ENCODE measurements around the gene SPAG9.

The SPAG9 gene

DNA sequence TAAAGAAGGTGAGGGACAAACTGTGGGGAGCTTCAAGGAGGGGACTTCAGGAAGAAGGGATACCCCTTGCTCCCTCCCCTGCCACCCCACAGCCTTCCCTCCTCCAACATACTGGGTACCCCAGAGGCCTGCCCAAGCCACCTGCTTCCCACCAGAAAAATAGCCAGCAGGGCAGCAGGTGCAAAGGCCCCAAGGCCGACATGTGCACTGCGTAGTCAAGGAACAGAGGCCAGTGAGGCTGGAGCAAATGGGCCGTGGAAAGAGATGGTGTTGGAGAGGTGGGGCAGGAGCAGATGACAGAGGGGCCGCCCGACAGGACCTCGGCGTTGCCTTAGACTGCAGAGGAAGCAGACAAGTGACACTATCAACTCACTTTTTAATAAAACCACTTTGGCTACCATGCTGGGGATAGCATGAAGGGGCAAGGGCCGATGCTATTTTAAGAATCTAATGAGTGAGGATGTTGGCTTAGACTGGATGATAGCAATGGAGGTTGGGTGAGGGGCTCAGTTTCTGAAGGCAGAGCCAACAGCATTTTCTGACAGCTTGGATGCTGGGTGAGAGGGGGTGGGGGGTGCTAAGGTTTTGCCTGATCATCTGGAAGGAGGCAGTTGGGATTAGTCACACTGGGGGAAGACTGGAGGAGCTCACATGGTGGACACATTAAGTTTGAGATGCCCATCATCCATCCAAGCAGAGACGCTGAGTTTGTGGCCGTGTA is 181.7 kb downstream of the SPAG9 start:
- no peak for DNase-seq (ENCODE audit: low spot score)

DNA sequence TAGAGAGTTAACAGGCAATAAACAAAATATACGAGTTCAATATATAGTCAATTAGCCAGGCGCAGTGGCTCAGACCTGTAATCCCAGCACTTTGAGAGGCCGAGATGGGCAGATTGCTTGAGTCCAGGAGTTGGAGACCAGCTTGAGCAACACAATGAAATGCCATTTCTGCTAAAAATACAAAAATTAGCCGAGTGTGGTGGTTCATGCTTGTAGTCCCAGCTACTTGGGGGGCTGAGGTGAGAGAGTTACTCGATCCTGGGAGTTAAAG is 184.7 kb downstream of the SPAG9 start:
- no peak for DNase-seq (ENCODE audit: low spot score)

GRCh38 chr17:50935221-50935995 is 185.3 kb downstream of the SPAG9 start:
- no peak for DNase-seq (ENCODE audit: low spot score)

- DNase-seq (ENCODE audit: low spot score), result no peak
Observed at GRCh38 chr17:50934672-50935220, 185.9 kb downstream of the SPAG9 start.

DNA sequence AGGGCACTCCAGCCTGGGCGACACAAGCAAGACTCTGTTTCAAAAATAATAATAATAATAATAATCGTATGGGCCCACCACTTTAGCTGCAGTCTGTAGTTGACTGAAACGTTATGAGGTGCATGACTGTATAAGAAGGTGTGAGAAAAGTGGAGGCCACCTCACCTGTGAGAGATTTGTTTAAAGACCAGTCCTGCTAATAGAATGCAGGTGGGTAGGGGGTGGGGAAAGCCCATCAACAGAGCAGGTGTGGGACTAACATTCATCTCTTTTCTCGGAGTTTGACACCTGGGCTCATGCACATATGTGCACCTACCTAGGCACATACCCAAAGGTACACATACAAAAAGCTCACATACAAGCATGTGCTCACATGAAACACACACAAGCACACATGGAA is 186.5 kb downstream of the SPAG9 start:
- no peak for DNase-seq (ENCODE audit: low spot score)

- DNase-seq (ENCODE audit: low spot score), result peak; percentile 84
Observed at GRCh38 chr17:50931144-50931908, 189.3 kb downstream of the SPAG9 start.

DNA sequence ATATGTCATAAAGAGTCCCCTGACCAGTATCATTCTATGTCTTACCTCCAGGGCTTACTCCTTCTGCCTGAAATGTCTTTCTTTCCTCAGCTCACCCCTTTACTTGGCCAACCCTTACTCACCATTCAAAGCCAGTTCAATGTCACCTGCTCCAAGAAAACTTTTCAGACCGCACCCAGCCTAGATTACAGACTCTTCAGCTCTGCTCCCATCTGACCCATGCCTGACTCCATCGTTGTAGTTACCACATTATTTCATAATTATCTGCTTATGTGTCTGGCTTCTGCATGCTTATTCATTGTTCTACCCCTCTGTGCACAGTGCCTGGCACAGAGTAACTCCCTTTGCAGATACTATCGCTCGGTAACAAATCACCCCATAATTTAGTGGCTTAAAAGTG is 192.0 kb downstream of the SPAG9 start:
- no peak for DNase-seq (ENCODE audit: low spot score)

GRCh38 chr17:50927287-50927686 is 193.4 kb downstream of the SPAG9 start:
- DNase-seq (ENCODE audit: low spot score), result no peak

DNA sequence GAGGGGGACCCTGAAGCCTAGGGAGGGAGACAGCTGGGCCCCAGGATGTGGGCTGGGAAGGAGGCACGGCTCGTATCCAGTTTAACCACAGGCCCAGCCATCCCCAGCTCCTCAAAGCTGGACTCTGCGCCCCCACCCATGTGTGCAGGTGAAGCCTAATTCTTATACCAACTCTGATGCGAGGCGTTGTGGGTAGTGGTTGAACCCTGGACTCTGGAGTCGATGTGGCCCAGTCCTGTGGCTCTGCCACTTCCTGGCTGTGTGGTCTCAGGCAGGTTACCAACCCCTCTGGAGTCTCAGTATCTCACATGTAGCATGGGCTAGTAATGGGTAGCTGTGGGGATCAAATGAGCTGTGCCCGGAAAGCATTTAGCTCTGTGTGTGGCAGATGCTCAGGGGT is 194.1 kb downstream of the SPAG9 start:
- no peak for DNase-seq (ENCODE audit: low spot score)

- no peak for DNase-seq (ENCODE audit: low spot score)
Observed at GRCh38 chr17:50925296-50925891, 195.3 kb downstream of the SPAG9 start.

GRCh38 chr17:50924800-50925199 is 195.9 kb downstream of the SPAG9 start:
- DNase-seq (ENCODE audit: low spot score), result no peak

GRCh38 chr17:50924300-50924699 is 196.4 kb downstream of the SPAG9 start:
- DNase-seq (ENCODE audit: low spot score), result no peak

GRCh38 chr17:50923611-50924010 is 197.1 kb downstream of the SPAG9 start:
- DNase-seq (ENCODE audit: low spot score), result no peak

DNA sequence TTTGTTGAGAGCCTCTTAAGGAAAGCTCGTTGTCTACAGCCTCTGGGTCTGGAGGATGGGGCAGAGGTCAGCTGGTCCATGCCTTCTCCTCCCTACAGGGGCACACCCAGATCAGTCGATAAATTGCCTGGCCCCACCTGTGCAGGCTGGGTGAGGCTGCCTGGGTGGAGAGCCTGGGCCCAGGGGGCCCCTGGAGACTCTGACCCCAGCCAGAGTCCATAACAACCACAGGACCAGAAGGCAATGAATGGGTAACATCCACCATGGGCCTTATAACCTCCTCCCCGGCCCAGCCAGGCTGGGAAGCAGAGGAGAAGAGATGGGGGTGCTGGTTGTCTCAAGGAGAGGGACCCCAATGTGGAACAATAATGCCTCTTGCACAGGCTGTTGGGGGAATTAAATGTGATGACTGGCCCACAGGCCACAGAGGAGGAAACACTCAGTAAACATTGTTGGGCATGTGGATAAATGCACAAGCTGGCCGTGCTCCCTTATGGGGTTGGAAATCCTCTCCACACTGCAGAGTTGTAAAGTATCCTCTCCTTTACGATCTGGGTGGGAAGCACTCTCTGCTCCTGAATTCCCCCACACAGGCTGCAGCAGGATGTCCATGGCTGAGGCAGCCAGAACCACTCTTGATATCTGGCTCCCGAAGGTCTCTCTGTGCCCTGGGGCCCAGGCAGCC is 197.8 kb downstream of the SPAG9 start:
- no peak for DNase-seq (ENCODE audit: low spot score)

DNA sequence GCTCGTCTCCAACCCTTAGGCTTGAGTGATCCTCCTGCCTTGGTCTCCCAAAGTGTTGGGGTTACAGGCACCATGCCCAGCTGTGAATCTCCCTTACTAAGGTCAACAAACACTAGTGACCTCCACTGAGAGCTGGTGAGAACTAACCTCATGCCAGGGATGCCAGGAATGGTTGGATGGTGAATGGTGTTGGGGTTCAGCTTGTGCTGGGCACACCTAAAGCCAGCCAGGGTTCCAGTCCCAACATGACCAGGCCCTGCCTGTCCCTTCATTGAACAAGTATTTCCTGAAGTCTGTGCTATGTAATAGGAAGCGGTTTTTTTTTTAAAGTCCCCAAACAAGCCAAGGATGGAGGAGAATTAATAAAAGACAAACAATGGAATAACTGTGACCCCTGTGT is 198.6 kb downstream of the SPAG9 start:
- DNase-seq (ENCODE audit: low spot score), result no peak

DNA sequence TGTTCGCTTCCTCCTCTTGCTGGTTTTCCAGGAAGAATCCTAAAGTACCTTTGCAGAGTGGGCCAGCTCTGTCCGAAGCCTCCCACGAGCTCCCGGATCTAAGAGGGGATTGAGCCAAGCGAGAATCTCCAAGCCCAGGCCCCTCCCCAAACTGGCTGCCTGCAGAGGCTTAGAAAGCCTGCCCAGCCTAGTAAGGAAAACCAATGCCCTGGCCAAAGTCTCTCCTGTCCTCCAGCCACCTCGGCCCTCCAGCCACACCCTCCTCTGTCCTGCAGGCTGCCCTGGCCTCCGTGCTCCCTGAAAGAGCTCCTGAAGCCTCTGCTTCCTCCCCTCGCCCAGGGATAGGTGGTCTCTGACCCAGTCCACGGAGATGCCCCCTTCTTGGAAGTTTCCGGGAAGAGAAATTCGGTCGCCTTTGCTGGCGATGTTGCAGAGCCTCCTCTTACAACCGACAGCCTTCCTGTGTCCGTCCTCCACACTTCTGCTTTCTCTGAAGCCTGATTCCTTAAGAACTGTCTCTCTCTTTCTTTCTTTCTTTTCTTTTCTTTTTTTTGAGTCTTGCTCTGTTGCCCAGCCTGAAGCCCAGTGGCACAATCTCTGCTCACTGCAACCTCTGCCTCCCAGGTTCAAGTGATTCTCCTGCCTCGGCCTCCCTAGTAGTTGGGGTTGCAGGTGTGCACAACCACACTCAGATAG is 199.6 kb downstream of the SPAG9 start:
- no peak for DNase-seq (ENCODE audit: low spot score)

GRCh38 chr17:50920041-50920410 is 200.6 kb downstream of the SPAG9 start:
- DNase-seq (ENCODE audit: low spot score), result no peak

- peak; percentile 99 for DNase-seq (ENCODE audit: low spot score)
Observed at GRCh38 chr17:50919321-50920040, 201.2 kb downstream of the SPAG9 start.

- no peak for DNase-seq (ENCODE audit: low spot score)
Observed at GRCh38 chr17:50918933-50919296, 201.8 kb downstream of the SPAG9 start.

DNA sequence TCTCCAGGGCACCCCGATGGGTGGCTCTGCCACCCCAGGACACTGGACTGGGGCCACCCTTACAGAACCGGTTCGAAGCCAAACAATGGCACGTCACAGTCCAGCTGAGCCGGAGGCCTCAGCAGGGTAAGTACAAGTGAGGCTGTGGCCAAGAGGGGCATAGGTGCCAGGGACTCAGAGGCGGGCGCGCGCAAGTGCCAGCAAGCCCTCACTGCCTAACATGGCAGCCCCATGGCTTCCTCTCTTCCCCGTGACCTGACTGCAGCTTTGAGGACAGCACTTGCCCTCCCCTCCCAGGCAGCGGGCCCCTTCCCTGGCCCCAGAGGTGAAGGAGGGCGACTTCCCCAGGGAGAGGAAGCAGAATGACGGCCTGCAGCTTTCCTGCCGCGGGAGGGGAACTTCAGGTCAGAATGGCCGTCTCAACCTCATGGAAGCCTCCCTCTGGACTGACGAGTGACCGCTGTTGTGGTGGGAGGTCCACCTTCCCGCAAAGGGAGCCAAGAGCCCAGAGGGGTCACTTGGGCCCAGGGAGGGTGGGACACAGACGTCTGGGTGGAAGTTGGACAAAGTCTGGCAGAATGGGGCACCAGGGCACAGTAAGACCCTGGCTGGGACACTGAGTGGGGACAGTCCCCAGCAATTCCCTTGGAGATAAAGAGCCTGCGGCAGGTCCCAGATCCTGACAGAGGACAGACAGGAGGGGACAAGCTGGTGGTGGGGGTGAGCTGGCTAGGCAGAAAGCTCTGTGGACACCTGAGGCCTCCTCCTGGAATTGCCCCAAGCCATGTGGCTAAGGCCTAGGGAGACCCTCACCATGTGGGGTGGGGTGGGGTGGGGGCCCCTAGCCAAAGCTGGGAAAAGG is 202.4 kb downstream of the SPAG9 start:
- no peak for DNase-seq (ENCODE audit: low spot score)
